ENCODE measurements around the gene JAZF1.
"Not testable (repeated sequence)": the region's sequence is repeated elsewhere in the genome, so short reads cannot be mapped to it uniquely, and the experiment has no call there.

Gene JAZF1

DNA sequence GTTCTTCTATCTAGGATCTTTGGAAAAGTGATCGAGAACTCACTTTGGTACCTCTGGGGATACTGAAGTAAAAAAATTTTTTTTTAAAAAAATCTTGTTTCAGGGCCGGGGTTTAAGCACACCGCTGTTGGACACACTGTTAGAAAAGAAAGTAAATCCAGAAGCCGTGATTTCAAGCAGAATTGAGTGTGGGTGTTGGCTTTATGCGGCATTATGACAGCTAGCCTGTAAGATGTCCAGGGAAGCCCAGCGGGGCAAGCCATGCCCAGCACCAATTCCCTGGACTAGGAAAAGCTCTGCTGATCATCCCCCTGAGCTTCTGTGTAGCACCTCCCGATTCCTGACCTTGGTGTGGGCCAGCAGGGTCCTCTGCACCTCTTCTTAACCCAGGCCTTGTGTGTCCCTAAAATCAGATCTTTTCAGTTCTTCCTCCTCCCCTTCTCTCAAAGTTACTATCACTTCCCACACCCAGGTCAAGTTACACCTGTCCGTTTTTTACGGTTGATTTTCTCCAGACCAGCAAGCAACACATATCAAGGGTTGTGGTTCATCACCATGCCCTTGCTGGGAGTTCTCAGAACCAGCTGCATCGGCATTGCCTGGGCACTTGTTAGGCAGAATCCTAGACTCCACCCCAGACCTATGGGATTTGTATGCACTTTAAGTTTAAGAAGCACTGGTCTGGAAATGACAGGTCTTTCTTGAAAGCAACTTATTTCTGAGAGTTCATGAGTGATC lies 235.4 kb downstream of the JAZF1 start:
- DNase-seq (ENCODE audit: low read depth in 2 of 2, low spot score in 1 of 2) = no peak

DNA sequence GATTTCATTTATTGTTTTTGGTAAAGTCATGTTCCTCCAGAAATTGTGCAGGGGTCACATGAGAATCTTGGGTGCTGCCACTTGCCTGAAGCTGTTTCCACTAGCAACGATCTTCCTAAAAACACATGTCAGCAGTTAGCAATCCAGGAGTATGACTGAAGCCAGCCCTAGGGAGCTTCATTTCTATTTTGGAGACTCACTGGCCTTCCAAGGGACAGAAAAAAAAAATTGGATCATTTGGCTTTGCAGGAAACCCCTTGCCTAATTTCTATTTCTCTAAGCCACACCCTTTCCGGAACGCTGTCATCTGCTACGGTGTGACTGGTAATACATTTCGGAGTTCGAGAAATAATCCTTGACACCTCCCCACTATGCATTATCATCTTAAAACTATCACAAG lies 236.0 kb downstream of the JAZF1 start:
- DNase-seq (ENCODE audit: low read depth in 2 of 2, low spot score in 1 of 2) = no peak

GRCh38 chr7:27943241-27943640 lies 237.4 kb downstream of the JAZF1 start:
- no peak for DNase-seq (ENCODE audit: low read depth in 2 of 2, low spot score in 1 of 2)

- no peak for DNase-seq (ENCODE audit: low read depth in 2 of 2, low spot score in 1 of 2)
Measured at GRCh38 chr7:27942711-27943110, 237.9 kb downstream of the JAZF1 start.

DNA sequence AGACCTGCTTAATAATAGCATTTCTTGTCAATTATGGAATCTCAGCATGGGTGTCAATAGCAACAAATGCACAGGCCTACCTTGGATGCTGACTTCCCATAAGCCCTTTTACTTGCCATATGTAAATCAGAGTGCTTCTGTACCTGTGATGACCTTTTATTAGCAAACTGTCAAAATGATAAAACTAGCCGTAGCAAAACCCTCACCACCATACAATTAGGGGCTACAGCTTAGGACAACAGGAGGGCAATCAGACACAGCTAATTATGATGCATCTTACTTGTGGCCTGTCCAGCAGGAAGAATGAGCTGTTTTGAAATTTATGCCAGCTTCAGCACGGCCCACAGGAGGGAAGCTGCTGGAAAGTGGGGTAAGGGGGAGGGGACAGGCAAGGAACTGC lies 239.1 kb downstream of the JAZF1 start:
- no peak for DNase-seq (ENCODE audit: low read depth in 2 of 2, low spot score in 1 of 2)

GRCh38 chr7:27940341-27940740 lies 240.3 kb downstream of the JAZF1 start:
- DNase-seq (ENCODE audit: low read depth in 2 of 2, low spot score in 1 of 2) = no peak

DNA sequence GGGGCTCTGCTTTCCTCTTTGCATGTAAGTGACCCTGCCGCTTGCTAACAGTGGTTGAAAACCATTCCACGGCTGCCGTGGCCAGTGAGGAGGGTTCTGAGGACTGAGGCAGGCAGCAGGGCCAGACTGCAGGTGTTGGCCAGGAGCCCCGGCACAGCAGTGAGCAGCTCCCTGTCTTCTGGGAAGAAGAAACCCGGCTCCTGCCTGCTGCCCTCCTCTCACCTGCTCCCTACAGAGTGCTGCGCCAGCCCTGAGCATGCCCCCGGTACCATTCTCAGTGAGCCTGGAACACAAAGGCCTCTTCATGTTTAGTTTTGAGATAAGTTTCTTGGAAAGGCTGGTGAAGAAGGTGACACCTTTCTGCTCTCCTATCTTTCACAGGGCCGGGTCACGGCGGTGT lies 240.7 kb downstream of the JAZF1 start:
- DNase-seq (ENCODE audit: low read depth in 2 of 2, low spot score in 1 of 2) = no peak

DNA sequence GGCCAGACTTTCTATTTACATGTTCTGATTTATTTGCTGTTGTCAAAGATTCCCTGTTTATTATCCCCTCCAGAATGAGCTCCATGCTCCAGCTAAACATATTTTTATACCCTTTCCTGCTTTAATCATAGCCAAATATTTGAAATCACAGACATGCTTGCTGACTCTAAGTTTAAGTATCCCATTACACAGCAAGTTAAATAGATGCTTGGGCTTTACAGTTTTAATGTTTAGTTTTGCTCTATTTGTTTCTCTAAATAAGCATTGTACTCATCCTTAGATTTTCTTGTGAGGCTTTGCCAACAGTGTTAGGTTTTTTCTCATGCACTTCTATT lies 243.9 kb downstream of the JAZF1 start:
- DNase-seq (ENCODE audit: low read depth in 2 of 2, low spot score in 1 of 2) = no peak

DNA sequence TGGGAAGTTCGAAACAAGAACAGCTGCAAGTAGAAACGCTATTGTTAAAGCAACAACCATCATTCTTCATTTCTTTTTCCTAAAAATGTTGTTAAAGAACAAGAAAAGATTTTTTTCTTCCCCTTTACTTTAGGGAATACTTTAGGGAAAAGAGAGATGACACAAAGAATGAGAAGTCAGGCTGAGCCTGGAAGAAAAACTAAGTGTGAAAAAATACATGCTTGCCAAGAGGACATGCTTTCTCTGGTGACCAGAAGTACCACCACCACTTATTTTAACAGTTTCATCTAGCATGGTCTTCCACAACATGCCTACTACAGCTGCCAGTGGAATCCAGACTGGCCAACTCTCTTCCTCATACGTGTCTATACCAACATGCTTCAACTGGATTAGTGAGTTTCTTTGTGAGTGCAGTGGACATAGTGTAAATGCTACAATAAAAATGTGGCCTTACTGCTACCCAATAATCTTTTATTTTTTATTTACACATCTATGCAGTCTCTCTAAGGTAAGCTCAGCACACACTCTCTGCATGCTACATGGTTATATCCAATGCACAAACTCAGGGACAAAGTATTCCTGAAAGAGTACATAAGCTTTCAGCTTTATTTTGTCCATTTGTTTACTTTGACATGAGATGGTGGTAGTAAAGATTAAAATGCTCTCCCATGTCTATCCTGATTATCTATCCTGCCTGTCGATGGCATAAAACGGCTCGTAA lies 244.4 kb downstream of the JAZF1 start:
- DNase-seq (ENCODE audit: low read depth in 2 of 2, low spot score in 1 of 2) = no peak

GRCh38 chr7:27933671-27934565 lies 246.7 kb downstream of the JAZF1 start:
- DNase-seq (ENCODE audit: low read depth in 2 of 2, low spot score in 1 of 2) = no peak

DNA sequence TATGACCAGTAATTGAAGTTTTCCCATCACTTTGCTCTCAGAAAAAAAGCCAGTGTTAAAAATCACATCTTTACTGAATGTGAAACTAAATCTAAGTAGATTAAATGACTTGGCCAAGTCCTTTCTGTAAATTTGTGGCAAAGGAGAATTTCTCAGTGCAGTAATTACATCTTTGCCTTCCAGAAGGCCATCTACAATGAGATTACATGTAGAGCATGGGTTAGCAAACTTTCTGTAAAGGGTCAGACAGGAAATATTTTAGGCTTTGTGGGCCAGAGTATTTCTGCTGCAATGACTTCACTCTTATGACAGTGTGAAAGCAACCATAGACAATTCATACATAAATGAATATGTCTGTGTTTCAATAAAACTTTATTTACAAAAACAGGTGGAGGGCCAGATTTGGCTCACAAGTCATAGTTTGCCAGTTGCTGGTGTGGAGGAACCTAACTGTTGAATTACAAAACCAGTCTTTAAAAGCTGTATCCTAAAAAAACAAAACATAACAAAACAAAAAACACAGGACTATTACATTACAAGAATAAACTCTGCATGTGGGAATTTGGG lies 249.6 kb downstream of the JAZF1 start:
- DNase-seq (ENCODE audit: low read depth in 2 of 2, low spot score in 1 of 2) = no peak

GRCh38 chr7:27929127-27929526 lies 251.5 kb downstream of the JAZF1 start:
- DNase-seq (ENCODE audit: low read depth in 2 of 2, low spot score in 1 of 2) = no peak

DNA sequence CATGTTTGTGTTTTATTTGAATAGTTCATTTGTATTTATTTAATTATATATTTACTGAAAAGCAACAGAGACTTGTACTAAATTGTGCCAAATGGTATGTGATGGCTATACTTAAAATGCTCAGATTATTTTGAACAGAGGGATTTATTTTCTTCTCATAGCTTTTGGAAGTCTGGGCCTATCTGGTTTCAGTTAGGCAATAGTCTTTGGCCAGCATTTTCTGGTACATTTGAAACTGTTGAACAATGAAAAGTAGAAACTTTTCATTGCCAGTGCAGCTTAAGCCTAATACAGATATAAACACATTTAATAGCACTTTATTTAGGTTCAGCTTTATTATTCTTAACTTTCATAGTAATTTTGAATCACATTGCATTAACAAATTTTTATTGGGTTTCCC lies 252.6 kb downstream of the JAZF1 start:
- no peak for DNase-seq (ENCODE audit: low read depth in 2 of 2, low spot score in 1 of 2)

- DNase-seq (ENCODE audit: low read depth in 2 of 2, low spot score in 1 of 2) = no peak
Measured at GRCh38 chr7:27925573-27926201, 254.9 kb downstream of the JAZF1 start.

DNA sequence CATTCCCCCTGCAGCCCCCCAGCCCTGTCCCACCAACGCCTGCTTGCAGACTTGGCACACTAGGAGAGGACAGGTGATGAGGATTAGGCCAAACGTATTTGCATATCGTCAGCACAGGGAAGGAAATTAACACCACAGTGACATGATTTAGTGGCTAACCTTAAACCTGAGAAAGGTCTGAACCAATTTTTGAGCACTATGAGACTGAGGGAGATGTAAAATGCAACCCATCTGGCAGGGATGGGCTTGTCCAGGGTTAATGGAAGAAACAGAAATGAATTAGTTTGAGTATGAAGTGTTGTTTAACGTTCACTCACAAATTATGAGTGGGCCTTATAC lies 257.0 kb downstream of the JAZF1 start:
- no peak for DNase-seq (ENCODE audit: low read depth in 2 of 2, low spot score in 1 of 2)

DNA sequence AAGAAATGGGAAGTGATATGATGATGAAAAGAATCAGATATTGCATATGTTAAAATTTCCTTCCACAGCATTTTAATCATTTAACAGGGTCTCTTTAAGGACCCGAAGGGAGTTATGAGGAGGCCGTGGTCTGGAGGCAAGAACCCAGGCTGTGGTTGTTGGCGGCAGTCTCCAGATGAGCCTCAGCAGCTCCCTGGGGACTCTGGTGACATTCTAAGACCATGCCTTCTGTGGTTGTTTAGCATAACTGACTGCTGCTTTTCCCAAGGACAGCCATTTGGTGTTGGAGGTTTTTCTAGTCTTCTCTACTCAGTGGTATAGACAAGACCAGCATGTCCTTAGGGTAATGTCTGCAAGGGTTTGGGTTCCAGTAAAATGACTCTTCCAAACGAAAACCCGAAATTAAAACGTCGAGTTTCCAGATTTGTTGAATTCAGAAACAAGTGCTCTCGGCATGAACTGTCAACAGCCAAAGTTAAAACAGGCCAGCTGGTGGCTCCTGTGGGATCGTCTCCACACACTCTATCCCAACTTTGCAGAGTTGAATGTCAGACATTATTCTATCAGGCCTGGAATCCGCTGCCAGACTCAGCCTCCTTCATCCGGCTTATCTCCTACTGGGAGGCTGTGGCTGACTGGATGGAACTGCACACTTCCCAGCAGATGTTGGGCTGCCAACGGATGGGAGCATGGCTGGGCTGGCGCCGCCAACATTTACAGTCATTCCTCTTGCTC lies 257.5 kb downstream of the JAZF1 start:
- DNase-seq (ENCODE audit: low read depth in 2 of 2, low spot score in 1 of 2) = no peak

- not testable (repeated sequence) for DNase-seq (ENCODE audit: low read depth in 2 of 2, low spot score in 1 of 2)
Measured at GRCh38 chr7:27922389-27922788, 258.2 kb downstream of the JAZF1 start.

DNA sequence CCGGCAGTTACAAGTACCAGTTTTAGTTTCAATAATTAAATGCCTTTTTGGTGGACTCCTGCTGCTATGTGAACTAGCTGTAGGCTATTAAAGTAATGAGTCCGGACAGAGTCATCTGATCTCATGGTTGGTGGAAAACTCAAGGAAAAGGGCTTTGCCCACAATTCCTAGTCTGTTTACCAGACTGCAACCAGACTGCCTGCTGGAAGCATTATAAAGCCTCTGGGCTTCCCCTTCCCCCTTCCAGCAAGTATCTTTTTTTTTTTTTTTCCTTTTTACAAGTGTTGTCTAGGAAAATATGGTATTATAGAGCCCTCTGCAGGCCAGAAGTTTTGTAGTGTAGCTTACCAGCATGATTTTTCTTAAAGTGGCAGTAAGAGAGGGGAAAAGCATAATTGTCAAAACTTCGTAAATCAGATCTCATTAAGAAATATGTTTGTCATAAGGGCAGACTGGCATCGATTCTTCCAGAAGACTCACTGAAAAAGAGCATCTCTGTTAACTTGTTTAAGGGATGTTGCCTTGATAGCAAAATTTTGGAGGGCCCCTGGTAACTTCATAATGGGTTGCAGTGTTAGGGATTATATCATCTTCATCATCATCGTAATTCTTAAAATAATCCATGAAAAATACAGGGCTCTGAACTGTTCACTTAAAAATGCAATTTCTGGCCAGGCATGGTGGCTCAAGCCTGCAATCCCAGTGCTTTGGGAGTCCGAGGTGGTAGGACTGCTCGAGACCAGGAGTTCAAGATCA lies 259.3 kb downstream of the JAZF1 start:
- no peak for DNase-seq (ENCODE audit: low read depth in 2 of 2, low spot score in 1 of 2)

DNA sequence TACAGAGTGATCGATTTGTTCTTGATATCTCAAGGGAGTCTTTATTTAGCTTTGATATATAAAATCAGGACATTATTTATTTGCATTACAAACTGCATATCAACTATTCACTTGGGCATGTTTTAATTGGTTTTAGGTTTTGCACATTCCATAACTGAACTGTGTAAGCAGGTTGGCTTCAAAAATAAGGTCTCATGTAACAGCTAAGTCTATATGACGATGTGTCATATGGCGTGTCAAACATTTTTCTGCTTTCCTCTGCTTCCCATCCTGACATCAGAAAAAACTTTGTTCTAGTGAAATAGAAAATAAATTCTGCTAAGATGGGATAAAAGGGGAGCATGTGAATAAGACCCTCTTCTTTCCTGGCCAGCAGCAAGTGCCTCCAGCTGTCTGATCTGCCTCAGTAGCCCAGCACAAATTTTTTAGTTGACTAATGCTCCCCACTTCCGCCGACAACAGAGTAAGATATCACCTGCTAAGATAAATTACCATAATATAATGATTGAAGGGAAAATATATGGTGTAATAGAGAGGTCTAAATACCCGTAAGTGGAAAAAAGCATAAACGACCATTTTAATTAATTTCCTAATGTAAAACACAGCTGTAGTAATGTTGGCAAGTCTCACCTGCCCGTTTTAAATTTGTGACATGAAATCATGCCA lies 260.2 kb downstream of the JAZF1 start:
- no peak for DNase-seq (ENCODE audit: low read depth in 2 of 2, low spot score in 1 of 2)
